EH (cell line): Measurements from ENCODE around the gene PPOX.

Experiments
- DNase-seq: peaks from one replicate; pipeline ENCODE4 v3.0.0-alpha.2; 2015; ENCODE audit warnings: low read depth

Gene PPOX

DNA sequence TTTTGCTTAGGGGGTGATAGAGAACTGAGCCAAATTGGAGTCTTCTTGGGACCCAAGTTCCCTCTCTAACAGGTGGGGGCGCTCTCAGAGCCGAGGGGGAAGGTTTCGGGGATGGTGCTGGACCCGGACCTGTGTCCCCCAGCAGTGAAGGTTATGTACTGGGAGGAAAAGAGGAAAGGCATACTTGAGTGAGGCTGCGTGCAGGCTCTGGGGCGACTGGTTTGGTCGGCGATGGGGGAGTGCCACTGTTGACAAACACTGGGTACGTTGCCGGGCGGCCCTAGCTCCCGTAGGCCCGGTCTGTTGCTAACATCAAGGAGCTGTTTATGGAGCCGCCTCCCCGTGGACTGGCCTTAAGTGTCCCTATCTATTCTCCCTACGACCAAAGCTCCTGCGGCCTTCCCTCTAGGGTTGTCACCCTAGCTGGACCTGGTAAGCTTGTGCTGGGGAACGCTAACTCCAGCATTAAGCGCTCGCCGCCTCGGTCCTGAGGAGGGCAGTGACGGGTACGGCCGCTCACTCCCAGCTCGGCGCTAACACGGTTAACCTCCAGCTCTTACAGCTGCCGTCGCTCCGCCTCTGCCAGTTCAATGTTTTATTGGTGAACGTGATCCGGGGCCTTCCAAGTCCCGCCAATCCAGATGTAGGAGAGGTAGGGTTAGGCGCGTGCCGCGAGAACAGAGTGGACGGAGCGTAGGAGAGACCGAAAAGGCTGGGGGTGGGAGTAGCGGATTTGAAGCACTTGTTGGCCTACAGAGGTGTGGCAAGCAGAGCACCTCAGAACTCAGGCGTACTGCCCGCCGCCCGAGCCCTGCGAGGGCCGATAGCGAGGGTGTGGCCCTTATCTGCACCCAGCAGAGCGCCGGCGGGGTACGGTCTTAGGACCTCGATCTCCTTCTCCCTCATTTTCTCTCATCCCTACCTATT lies at the start of gene PPOX:
PPOX (plus strand) TSS at position 685 of the 927 bp plus-strand sequence. CDS start 422 bp downstream, outside the sequence.
- DNase-seq = peak; percentile 99

GRCh38 chr1:161117759-161118581 lies 48.3 kb upstream of the PPOX start, which contains the start of the genes NIT1 and PFDN2:
Gene NIT1 (plus strand): TSS chr1:161118105. CDS start chr1:161118177, 72 bp downstream.
Gene PFDN2 (minus strand): TSS chr1:161118037. CDS start chr1:161118026, 11 bp downstream.
- DNase-seq = peak; percentile 83

- DNase-seq = peak; percentile 66
Measured at GRCh38 chr1:161119092-161119903, 46.9 kb upstream of the PPOX start.

DNA sequence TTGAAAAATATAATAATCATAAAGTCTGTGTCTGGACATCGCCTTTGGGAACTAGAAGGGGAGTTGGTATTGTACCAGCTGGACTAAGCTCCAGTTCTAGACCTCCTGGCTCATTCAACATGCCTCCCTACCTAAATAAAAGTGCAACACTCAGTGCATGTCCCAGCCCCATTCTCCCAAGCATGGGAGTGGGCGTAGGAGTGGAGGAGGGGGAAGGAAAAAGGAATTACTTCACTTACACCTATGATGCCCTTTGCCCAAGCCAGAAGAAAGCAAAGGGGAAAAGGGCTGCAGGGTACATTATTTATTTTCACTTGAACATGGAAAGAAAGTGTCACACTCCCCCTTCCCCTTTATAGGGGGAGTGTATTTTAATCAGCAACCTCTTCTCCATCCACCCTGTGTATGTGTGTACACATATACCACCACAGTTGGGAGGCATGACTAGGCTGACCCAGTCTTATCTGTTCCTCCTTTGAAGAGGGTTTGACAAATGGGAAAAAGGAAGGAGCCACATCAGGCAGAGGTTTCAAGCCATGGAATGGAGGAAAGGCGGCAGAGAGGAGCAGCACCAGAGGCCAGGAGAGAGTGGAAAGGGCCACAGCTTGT lies 45.1 kb upstream of the PPOX start:
- no peak for DNase-seq

- DNase-seq = no peak
Measured at GRCh38 chr1:161121834-161122233, 44.4 kb upstream of the PPOX start.

- DNase-seq = no peak
Measured at GRCh38 chr1:161122967-161123366, 43.3 kb upstream of the PPOX start.

GRCh38 chr1:161127649-161128048 lies 38.6 kb upstream of the PPOX start:
- DNase-seq = no peak

- no peak for DNase-seq
Measured at GRCh38 chr1:161128591-161129420, 37.4 kb upstream of the PPOX start.

GRCh38 chr1:161130266-161130665 lies 36.0 kb upstream of the PPOX start:
- DNase-seq = no peak

DNA sequence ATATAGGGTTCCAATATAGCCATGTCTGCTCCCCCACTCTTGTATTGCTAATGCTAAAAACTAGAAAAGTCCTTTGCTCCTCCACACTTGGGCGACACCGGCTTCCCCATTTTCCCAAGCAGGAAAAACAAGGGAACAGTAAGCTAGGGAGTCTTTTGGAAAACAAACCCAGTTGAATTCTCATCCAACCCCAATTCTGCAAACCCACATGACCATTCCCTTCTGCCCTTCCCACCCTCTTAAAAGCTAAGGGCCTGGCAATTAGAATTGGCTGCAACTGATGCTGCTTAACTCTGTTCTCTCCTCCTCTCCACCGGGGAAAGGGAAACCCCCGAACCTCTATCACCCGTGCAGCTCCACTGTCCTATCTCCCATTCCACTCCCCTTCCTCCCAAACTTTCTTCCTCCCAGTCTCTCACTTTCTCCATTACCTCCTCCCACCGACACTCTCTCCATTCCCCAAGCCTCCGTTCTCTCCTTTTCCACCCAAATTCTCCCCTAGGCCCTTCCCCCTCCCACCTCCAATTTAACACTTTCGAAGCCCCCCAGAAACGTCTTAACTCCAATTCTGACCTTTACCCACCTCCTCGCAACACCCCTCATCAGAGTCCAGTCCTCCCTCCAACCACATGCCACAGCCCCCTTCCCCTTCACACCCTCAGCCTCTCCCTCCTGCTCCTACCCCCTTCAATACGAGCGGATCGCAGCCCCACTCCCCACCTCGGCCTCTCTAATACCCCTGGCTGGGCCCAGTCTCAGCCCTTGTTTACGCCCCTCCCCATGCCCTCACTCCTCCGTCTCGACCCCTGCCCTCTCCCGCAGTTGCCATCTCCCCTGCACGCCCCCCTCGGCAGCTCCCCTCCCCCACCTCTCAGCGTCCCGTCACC lies 34.5 kb upstream of the PPOX start:
- DNase-seq = peak; percentile 39

DNA sequence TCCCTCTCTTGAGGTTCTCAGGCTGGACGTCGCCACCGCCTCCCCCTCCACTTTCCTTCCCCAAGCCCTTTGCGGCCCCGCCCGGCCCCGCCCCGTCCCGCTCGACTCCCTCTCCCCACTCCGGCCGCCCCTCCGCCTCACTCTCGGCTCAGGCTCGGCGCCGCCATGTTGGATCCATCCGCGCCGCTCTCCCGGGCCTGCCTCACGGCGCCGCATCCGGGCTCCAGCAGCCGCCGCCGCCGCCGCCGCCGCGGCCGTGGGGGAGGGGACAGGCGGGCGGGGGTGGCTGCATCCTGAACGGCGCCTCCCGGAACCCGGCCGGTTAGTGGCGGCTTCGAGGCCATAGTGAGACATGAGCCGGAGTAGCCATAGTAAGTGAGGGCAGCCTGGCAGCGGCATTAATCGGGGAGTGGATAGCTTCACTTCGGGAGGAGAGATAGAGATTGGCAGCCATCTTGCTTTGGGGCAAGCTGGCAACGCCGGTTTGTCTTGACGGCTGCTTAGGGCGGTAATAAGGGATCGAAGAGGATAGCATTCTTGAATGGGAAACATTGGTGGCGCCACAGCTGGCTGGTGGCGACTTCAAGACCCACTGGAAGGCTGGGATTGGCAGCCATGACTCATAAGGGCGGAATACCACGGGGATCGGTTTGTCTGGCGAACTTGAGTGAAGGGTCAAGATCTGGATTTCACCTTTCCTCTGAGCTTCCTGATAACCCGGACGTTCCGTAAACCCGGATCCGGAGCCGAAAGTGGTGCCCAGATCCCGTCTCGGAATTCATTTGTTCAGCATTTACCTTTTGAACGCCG lies 33.6 kb upstream of the PPOX start, which contains the start of gene DEDD:
DEDD (minus strand) TSS at position 258 of the 810 bp plus-strand sequence. CDS start 8,205 bp downstream, outside the sequence.
- peak; percentile 98 for DNase-seq

DNA sequence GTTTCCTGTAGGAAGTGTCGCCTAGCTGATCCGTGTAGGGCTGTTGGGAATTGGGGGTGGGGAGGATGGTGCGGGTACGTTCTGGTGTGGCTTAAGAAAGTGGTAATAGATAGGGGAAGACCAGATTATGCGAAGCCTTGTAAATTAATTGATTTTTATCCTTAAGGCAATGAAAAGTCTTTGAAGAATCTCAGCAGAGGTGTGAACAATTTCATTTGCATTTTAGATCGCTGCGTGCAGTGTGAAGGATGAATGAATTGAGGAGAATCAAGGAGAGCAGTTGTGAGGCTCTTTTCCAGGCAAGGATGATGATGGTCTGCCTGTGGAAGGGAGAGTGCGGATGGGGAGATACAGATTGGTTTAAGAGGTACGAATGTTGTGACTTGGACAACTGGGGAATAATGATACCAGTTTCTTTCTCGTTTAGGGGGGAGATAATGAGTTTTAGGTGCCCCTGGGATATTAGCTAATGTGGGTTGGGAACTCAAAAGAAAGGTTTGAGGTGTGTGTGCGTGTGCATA lies 32.9 kb upstream of the PPOX start:
- DNase-seq = peak; percentile 37

DNA sequence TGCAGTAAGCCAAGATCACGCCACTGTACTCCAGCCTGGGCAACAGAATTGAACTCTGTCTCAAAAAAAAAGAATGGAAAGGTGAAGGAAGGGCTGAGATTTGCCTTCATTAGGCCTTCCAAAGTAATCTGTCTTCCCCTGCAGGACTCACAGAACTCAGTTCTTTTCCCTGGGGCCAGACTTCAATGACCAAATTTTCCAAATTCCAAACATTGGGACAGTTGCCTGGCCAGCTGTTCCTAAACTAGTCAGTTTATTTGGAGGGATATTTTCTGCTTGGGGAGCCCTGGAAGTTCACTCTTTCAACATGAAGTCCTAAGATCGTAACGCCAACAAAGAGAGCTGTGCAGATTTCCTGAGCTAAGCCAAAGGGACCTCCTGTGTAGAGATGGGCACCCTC lies 28.3 kb upstream of the PPOX start:
- peak; percentile 21 for DNase-seq

DNA sequence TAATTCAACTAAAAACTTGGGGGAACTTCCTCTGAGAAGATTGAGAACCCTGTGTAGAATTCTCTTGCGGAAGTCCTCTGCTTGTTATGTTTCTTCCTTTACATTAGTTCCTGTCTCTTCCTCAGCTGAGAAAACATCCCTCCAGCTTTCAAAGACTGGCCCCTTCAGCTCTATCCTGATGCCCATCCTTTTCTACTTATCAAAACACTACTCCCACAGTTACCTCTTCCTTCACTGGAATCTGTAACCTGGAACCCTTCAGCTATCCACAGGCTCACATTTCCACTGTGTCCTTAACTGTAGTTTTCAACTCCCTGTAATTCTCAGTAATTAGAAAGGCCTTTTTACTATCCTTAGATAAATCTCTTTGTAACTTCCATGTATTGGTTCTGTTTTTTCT lies 27.8 kb upstream of the PPOX start:
- DNase-seq = no peak

GRCh38 chr1:161139766-161140165 lies 26.5 kb upstream of the PPOX start:
- peak; percentile 53 for DNase-seq

- no peak for DNase-seq
Measured at GRCh38 chr1:161140755-161141400, 25.3 kb upstream of the PPOX start.

DNA sequence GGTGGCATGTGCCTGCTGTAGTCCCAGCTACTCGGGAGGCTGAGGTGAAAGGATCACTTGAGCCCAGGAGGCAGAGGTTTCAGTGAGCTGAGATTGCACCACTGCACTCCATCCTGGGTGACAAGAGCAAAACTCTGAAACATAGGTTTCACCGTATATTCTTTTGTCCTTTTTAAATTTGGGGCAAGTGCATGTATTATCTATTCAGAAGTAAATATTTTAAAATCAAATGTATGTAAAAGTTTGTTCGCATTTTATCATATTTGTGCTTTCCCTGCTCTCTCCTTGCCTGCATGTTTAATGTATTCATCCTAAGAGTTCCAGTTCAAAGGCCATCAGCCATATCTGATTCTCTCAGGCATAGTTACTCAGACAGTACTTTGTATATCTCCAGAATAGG lies 20.4 kb upstream of the PPOX start:
- no peak for DNase-seq

DNA sequence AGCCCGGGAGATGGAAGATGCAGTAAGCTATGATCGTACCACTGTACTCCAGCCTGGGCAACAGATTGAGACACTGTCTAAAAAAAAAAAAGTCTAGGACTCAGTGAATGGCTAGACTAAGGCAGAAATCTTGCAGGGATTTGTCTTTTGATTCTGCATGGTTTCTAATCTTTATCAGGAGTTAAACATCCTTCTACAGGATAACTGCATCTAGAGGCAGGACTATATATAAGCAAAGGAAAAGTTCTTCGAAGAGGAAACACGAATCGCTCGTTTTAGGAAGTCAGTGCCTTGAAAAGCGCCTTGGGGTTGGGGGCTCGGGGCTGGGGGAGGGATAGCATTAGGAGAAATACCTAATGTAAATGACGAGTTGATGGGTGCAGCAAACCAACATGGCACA lies 13.1 kb upstream of the PPOX start:
- no peak for DNase-seq
